Fibroblast of lung (primary cell): ENCODE results near the gene IL15RA.

Source experiments
- CTCF ChIP-seq, 2 donors: IDR thresholded peaks in 1 of 2; conservative IDR thresholded peaks in 1 of 2; 1 replicate in 1 of 2; 2 replicates in 1 of 2; pipeline ENCODE4 v1.5.1; 2011 to 2012; ENCODE audit warnings: low read length in 2 of 2, control low read depth in 1 of 2, inconsistent platforms in 1 of 2, low read depth in 1 of 2, mild to moderate bottlenecking in 1 of 2
- EZH2 ChIP-seq: IDR thresholded peaks from 2 replicates; pipeline ENCODE4 v1.5.1; 2012; ENCODE audit warnings: low read length, control low read depth, mild to moderate bottlenecking; ENCODE audit errors: missing control alignments

GRCh38 chr10:5976512-5977470 is 552 bp downstream of the IL15RA start:
- no peak for TF ChIP-seq CTCF (conservative IDR thresholded peaks at IDR 0.05 in 1 of 2, IDR thresholded peaks at IDR 0.05 in 1 of 2; ENCODE audit: low read depth in 1 of 2, low read length in 2 of 2)
- no peak for TF ChIP-seq EZH2
